ENCODE data around the gene KRT77.
"Not testable (repeated sequence)": the region's sequence is repeated elsewhere in the genome, so short reads cannot be mapped to it uniquely, and the experiment has no call there.

Gene KRT77

DNA sequence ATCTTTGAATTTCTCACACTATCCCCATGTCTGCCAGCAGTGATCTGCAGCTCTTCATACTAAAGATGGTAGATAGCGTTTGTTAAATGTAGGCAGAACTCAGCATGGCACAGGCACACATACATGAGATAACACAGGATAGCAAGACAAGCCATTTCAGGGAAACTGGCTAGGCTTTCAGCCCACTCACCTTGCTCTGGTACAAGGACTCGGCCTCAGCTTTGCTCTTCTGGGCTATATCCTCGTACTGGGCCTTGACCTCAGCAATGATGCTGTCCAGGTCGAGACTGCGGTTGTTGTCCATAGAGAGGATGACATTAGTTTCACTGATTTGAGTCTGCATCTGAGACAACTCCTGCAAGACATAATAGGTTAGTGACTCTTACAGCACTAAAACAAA lies 26.2 kb downstream of the KRT77 start:
- DNase-seq (ENCODE audit: low read depth, low spot score) = no peak

- DNase-seq (ENCODE audit: low read depth, low spot score) = no peak
These were observed 27.2 kb downstream of the KRT77 start for GRCh38 chr12:52676163-52676562.

- no peak for DNase-seq (ENCODE audit: low read depth, low spot score)
These were observed 28.0 kb downstream of the KRT77 start for GRCh38 chr12:52675301-52675701.

GRCh38 chr12:52674433-52674775 lies 28.9 kb downstream of the KRT77 start:
- DNase-seq (ENCODE audit: low read depth, low spot score) = no peak

DNA sequence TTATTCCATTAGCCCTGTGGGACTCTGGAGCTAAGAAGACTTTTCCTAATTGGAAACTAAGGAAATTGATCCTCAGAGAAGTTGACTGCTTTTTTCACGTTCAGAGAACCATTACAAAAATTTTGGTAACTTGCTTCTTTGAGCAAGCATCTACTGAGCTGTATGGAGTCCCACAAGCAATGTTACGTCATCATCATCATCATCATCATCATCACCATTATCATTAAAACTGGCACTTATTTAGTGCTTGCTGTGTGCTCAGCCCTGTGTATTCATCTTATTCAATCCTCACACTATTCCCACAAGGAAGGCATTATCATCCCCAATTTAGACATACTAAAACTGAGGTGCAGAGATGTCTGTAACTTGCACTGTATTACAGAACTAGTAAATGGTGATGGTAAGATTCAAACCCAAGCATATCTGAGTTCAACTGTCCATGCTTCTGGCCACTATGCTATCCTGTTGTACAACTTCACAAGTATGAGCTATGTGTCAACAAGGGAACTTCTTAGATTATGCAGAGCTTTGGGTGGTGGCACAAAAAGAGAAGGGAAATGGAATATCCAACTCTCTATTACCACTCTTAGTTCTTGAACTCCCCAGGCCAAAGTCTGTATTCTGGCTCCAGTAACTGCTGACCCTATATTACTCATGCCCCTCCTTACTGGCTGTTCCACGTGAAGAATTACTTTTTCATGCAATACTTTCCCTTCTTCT lies 29.5 kb downstream of the KRT77 start:
- no peak for DNase-seq (ENCODE audit: low read depth, low spot score)

GRCh38 chr12:52673217-52673616 lies 30.1 kb downstream of the KRT77 start:
- DNase-seq (ENCODE audit: low read depth, low spot score) = no peak

- DNase-seq (ENCODE audit: low read depth, low spot score) = no peak
These were observed 30.9 kb downstream of the KRT77 start for GRCh38 chr12:52672321-52672933.

GRCh38 chr12:52670961-52671360 lies 32.4 kb downstream of the KRT77 start:
- DNase-seq (ENCODE audit: low read depth, low spot score) = no peak

GRCh38 chr12:52670506-52670905 lies 32.8 kb downstream of the KRT77 start:
- no peak for DNase-seq (ENCODE audit: low read depth, low spot score)

GRCh38 chr12:52669941-52670340 lies 33.4 kb downstream of the KRT77 start:
- not testable (repeated sequence) for DNase-seq (ENCODE audit: low read depth, low spot score)

- DNase-seq (ENCODE audit: low read depth, low spot score) = no peak
These were observed 33.9 kb downstream of the KRT77 start for GRCh38 chr12:52669426-52669825.

DNA sequence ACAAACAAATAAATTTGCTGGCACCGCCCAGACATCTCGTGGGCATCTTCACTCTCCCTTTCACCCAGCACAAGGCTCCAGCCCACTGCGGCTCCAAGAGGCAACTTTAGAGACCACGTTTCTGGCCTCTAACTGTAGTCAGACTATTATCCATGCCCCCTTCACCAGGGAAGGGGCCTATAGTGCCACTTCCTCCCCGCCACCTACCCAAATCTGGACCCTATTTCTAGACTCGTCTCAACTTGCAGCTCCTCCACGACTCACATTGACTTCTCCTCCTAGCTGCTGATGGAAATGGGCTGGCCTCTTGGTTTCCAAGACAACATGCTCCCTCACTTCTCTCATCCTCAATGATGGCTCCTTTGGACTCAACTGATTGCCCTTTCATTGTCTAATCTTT lies 35.4 kb downstream of the KRT77 start:
- no peak for DNase-seq (ENCODE audit: low read depth, low spot score)

DNA sequence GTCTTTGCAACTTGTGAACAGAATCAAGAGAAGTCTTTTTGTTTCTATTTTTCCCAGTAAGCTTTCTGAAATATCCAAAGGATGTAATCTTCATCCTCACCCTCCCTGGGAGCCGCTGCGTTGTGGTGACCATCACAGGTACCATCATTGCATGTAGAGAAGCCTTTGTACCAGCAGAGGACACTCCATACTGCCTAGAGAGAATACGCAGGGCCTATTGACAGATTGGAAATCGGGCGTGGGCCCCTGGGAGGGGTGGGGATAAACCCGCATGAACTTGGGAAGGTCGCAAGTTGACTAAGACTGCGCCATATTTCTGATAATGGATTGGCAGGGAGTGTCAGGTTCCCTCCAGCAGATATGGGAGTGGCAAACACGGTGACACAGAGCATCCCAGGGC lies 35.8 kb downstream of the KRT77 start:
- DNase-seq (ENCODE audit: low read depth, low spot score) = no peak

DNA sequence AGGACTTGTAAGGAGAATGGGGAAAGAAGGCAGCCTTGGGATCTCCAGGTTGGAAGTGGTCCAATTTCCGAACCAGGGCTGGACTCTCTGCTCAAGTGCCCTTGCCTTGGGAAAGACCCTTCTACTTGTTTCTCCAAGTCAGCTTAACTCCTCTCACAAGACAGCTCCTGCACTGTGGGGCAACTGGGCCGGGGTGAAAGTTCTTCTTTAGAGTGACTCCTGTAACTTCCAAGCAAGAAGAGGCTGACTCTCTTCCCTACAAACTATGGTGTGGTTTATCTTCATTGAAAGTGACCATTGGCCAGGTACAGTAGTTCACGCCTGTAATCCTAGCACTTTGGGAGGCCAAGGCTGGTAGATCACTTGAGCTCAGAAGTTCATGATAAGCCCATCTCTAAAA lies 36.9 kb downstream of the KRT77 start:
- DNase-seq (ENCODE audit: low read depth, low spot score) = no peak

- DNase-seq (ENCODE audit: low read depth, low spot score) = no peak
These were observed 39.9 kb downstream of the KRT77 start for GRCh38 chr12:52663420-52663819.

GRCh38 chr12:52662918-52663229 lies 40.5 kb downstream of the KRT77 start:
- no peak for DNase-seq (ENCODE audit: low read depth, low spot score)

DNA sequence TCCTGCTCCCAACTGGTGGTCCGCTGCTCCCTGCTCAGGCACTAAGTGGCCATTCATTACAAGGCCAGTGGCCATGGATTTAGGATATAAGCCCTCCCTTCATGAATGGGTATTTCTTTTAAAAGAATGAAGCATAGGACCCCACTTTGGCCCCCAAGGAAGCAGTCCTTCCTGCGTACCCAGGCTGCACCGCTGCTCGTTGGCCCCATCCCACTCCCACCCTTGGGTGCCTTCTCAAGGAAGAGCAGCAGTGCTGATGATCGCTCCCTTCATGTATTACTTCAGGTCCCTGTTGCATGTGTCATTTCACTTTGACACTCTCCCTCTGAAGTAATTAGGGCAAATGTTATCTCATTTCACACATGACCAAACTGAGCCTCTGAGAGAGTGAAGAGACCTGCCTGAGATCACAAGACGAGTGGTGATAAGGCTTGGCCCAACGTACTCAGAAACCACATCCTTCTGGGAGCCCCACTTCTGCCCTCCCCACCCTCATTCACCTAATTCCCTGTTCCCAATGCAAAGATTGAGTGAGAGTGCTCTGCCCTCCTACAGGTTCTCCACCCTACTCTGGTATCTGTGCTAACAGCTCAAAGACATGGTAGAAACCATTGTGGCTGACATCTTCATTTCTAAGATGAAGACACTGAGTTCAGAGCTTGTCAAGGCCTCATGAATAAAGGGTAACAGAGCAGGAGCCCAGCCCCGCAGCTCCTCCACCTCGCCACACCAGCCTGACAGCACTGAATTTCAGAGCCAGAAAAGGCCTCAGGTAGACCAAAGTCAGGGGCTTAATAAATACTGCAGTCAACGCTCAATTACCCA lies 41.0 kb downstream of the KRT77 start:
- DNase-seq (ENCODE audit: low read depth, low spot score) = no peak

DNA sequence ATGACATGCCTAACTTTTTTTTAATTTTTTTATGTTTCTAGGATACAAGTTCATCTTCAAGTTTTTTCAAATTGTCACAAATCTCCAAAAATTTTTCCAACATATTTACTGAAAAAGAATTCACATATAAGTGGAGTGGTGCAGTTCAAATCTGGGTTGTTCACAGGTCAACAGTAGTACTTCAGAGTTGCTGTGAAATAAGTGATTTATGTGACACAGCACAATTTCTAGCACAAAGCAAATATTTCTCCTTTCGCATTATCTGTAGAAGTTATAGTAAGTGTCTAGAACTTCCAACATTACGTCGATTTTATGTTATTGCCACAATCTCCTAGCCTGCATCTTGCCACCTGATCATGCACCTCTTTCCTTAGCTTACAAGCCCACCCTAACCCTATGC lies 41.7 kb downstream of the KRT77 start:
- DNase-seq (ENCODE audit: low read depth, low spot score) = no peak

GRCh38 chr12:52660934-52661499 lies 42.3 kb downstream of the KRT77 start:
- DNase-seq (ENCODE audit: low read depth, low spot score) = no peak

GRCh38 chr12:52659951-52660350 lies 43.4 kb downstream of the KRT77 start:
- DNase-seq (ENCODE audit: low read depth, low spot score) = no peak

DNA sequence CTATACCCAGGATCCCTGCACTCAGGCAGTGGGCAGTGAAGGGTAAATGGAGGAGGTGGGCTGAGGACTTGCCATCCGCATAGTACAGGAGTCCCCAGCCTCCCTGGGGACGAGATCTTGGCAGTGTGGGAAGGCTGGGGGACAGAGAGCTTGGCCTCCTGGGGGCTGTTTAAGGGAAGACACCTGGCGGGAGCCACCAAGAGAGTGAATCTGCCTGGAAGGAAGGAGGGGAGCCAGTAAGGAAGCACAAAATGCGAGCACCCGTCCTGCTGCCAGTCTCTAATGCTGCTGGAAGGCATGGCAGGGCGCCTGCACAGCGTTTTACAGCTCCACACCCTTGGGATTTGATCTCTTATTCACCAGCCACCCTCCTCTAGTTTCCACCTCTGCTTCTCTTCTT lies 43.9 kb downstream of the KRT77 start:
- no peak for DNase-seq (ENCODE audit: low read depth, low spot score)

- no peak for DNase-seq (ENCODE audit: low read depth, low spot score)
These were observed 45.1 kb downstream of the KRT77 start for GRCh38 chr12:52658196-52658595.
